Superior temporal gyrus (tissue), 1 donor: ENCODE results near the gene CNKSR2.

ENCODE experiments used
- DNase-seq: peaks from one replicate; pipeline ENCODE4 v3.0.0-alpha.2; 2016; ENCODE audit errors: extremely low spot score

CNKSR2 gene

DNA sequence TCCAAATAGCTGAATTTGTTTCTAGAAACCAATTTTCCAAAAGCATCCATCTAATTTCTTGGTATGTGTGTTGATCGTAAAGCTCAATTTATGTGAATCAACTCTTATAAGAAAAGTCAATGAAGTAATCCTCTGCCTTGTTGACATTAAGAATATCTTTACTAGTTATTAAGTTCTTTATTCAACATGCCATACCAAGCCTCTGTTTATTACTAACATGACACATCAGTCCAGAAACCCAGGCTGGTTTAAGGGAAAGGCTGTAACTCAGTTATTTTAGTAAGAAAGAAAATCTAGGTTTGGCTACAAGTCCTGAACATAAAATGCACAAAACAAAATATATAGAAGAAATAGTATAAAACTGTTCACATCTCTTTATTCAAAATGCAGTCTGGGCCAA is 235.9 kb downstream of the CNKSR2 start:
- DNase-seq, result no peak

DNA sequence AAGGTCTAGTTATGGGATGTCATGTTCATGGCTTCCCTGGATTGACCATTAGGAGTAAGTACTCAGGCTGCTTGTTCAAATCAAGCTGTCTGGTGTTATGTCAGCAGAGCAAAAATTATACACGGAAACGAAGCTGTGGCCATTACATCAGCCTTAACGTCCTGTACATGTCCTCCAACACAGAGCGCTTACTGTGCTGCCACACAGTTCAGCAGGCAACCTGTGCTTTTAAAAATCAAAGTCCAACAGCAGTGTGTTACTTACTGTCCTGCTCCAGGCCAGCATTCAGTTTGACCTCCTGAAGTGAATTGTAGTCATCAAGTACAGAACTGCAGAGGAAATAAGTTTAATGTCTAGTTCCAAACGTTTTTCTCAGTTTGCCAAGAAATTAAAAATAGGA is 237.9 kb downstream of the CNKSR2 start:
- DNase-seq, result no peak

DNA sequence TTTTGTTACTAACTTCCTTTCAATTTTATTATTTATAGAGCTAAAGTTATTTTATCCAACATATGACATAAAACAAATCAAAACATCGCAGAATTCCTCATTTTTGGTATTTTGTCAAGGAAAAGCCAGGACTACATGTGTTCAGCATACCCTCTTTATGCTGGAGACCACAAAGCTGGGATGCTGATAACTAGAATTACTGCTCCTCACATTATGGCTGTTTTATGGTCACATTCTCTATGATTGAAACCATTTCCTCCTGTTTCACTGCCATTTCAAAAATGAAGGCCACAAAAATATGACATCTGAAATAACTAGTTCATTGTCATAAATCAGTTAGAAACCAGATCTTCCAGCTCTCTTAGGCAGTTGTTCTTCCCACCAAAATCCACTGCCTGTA is 242.2 kb downstream of the CNKSR2 start:
- DNase-seq, result no peak

DNA sequence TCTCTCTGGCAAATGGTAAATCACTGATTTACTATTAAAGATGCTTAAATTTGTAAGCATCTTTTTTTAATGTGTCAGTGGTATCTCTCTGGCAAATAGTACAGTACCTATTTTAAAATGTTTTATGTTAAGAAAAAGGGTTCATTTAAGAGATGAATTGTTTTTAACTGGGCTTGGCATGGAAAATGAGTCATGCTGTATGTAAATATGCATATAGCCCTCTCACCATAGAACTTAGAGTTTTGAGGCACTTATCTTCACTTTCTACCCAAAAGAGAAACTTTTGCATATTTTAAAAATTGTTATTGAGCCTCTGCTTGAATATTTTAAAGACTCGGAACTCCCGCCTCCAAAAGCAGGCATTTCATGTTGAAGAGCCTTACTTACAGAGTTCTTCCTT is 246.0 kb downstream of the CNKSR2 start:
- DNase-seq, result no peak

DNA sequence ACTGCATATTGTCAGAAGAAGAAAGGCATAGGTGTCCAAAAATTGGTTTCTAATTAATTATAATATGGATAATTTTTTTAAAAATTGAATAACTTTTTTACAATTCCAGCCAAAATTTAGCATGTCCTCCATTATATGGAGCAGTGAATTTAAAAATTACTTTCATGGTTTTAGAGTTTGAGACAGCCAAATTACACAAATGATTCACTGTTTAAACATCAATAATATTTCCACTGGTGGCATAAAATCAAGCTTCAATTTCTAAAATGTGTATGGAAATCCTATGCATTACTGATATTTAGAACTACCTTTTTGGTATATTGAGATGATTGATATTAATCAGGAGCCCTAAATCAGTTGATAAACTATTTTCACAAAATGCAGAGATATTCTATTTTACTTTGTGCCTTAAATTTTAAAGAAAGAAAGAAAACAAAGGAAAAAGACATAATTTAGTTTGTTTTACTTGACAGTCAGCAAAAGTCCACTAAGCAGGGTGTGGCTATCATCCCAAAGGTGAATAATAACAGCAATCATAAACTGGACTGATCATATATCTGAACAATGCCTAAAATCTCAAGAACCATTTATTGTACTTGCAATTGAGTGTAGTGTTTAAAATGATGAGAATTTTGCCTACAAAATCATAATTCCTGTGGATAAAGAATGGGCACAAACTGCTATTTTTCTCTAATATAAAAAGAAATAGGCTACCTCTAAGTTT is 249.7 kb downstream of the CNKSR2 start:
- no peak for DNase-seq

DNA sequence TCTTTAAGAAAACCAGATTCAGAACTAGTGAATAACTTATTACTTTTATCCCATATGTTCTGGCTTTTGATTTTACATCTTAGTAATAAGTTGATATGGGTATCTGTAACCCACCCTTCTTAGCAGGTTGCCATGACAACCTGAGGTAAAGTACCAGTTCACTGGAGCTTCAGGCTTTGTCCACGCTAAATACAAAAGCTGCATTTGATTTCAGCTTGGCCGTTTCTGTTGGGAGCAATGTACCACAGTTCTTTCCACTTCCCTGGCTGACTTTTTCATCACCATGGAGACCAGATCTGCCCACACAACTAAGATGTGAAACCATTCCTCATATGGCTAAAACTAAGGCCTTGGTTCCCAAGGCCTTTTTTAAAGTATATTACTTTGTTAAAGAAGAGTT is 257.8 kb downstream of the CNKSR2 start:
- peak; percentile 28 for DNase-seq

DNA sequence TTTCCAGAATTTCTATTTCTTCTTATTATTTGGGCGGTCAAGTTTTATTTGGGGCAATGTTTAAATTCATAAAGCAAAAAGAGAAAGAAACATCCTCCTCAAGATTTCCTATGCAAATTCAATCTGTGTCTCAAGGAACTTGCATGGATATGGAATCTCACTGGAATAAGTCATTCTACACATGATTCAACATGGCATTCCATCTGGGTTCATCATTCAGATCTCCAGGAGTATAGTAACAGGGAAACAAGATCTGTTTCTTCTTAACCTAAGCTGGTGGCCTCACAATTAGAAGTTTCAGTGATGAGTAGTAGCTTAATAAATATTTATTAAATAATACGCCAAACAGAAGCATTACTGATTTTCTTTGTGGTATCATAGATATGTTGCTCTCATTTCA is 264.1 kb downstream of the CNKSR2 start:
- no peak for DNase-seq

DNA sequence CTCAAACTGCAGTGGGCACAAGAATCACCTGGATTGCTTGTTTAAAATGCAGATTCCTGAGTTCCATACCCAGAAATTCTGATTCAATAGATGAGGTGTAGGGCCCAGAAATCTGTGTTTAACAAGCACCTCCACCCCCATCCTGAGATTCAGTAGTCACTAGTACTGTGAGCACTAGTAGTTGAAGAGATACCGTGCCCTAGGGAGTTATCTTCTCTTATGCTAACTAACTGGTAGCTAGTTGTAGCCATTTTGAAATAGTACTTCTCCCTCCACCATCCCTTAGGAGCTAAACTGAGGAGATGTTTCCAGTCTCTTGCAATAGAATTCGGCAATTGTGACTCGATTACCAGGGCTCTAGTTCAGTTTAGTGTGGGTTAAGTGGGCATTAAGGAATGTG is 265.6 kb downstream of the CNKSR2 start:
- no peak for DNase-seq

DNA sequence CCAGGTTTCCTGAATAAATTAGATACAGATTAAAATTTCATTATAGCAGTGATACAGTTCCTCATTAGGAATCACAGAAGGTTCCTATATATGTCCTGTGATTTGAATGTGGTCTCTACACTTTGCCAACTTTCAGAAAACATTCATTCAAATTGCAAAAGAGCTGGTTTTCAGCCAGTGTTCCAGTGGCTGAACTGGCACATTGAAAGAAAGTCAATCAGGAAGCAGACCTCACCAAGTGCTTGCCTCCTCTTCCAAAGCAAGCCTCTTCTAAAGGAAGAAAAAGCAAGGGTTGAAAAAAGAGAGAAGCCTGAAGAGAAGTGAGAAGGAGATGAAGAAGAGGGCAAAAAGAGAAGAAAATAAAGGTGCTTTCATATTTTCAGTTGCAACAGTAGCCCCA is 271.2 kb downstream of the CNKSR2 start:
- DNase-seq, result no peak

DNA sequence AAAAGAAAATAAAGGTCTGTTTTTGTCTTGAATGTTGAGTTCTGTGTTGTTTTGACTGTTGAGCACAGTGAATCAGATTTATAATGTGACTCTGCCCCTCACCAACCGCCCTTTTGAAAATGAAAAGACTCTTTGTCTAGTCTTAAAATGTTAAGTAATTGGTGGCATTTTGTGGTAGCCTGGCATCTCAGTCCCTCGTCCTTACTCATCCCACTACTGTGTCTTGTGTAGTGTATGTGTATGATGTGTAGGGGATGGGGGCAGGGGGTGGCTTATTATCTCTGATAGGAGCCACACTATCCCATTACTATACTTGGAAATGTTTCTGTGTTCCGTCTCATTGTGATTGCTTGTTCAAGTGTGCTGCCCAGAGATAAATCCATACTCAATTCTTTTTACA is 271.7 kb downstream of the CNKSR2 start:
- DNase-seq, result no peak

DNA sequence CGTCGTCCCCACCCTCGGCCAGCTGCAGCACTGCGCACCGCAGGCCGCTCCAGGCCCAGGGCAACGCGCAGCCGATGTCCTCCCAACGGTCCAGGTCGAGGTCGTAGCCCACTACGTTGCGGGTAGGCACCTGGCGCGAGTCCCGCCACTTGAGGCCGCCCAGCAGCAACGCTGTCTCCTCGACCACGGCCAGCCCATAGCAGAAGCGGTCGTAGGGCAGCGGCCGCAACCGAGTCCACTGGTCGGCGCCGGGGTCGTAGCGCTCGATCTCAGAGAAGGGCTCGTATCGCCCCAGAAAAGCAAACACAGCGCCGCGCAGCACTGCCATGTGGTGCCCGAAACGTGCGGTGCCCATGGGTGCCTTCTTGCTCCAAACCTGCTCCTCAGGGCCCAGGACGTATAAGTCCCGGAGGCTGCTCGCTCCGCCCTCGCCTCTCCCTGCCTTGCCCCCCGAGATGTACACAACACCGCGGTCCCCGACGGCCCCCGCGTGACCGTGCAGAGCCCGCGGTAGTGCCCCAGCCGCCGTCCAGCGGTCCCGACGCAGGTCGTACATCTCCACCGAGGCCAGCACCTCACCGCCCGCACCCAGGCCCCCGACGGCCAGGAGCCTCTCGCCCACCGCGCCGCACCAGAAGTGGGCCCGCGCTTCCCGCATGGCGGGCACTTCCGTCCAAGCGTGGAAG is 281.8 kb downstream of the CNKSR2 start:
- no peak for DNase-seq

DNA sequence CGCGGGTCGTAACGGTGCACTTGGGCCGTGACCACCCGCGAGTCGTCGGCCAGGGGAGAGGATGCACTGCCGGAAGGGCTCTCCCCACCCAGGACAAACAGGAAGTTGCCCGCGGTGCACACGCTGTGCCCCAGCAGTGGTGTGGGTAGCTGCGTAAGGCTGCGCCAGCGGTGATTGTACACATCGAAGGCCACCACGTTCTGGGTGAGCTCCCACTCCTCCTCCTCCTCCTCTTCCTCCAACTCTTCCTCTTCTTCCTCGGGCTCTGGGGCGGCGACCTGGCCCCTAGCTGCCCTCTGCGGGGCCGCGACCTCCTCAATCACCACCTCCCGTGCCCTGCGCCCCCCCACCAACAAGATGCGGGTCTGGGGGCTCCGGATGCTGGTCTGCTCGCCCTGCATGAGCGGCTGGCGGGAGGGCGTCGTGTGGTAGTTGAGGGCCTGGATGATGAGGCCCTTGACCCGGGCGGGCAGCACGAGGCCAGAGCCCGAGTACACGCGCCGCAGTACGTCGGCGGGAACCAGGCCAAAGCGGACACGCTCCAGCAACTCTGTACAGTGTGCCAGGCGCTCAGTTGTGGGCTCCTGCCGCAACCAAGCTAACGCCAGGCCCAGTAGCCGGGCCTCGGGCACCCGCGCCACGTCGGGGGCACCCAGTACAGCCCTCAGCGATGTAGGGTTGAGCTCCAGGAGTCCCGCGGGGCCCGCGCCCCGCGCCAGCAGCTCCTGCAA is 282.5 kb downstream of the CNKSR2 start:
- DNase-seq, result no peak

DNA sequence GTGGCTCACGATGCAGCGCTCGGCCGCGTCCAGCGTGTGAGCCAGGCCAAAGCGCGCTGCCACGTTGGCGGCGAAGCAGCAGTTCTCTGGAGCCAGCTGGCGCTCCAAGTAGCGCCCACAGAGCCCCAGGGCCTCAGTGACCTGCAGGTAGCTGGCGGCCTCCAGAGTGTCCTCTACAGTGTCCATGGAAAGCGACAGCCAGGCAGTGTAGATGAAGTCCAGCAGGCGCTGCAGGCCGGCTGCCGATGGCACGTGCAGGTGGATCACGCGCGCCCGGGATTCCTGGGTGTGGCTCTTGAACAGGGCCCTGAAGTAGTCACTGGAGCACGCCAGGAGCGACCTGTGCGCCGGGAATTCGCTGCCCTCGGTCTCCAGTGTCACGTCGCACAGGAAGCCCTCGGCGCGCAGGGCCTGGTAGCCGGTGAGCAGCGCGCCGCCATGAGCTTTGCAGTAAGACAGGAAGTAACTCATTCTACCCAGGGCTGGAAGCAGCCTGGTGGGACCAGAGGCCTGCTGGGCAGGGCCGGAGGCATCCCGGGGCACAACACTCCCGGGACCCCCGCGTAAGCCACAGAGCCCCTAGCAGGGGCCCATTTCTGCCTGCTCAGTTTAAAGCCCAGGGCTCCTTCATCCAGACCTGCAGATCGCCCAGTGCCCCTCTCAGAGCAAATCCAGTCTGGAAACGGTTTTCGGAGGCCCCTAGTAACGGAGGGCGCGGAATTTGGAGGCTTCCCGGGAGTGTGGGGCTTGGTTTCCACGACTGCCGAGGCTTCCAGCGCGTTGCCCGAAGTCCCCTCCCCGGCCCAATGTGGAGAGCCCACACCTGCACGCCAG is 283.3 kb downstream of the CNKSR2 start:
- DNase-seq, result no peak

DNA sequence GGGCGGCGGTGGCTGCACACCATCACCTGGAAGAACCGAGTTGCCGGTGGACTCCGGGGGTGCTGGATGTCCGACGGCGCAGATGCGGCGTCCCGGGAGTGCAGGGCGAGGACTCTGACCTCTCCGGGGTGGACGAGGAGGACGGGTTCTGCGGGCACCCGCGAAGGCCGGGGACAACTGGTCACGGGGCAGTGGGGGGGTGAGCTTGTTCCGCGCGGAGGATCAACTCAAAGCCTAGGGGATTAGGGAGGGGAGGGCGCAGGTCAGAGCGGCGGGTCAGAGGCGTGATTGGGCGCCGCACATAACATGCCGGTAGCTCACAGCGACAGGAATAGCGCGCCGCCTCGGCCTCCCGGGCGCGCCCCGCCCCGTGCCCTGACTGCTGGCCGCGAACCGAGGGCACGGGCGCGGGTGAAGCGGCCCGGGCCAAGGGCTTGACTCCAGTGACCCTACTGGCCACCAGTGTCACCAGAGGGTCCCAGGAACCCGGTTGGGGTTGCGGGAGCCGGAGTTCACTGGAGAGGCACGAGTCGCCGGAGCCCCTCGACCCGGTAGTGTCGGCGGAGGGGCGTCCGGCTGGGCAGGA is 284.0 kb downstream of the CNKSR2 start, which contains the start of gene KLHL34:
KLHL34 (minus strand) TSS at position 179 of the 586 bp plus-strand sequence. CDS start 542 bp downstream, outside the sequence.
- DNase-seq, result no peak

DNA sequence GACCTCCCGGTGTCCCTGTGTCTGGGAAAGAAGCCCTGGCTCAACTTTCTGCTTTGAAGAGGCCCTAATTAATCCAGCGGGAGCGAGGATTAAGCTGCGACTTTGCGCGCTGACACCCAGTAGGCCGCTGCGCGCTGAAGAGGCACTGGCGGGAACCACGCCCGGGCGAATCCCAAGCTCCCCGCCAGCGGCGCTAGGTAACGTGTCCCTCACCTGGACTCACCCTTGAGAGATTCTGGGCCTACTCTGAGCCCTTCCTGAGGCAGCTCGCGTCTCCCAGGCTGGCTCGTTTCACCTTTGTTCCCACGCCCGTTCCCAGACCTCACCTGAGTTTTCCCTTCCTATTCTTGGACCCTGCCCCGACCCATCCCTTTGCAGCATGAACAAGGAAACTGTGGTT is 284.5 kb downstream of the CNKSR2 start:
- no peak for DNase-seq

DNA sequence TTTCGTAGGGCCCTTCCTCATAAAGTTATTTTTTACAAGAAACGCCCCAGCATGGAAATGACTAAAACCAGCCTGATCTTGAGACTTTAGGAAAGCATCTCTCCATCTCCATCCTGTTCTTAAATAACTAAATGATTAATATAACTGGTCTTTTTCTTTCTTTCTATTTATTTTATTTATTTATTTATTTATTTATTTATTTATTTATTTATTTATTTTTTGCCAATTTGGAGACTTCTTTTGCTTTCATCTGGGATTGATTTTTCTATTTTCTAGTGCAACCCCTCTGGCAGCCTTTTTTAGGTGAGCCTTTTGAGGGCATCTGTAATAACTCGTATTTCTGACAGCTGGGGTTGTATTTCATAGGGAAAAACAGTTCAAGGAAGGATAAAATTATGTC is 285.1 kb downstream of the CNKSR2 start:
- no peak for DNase-seq

DNA sequence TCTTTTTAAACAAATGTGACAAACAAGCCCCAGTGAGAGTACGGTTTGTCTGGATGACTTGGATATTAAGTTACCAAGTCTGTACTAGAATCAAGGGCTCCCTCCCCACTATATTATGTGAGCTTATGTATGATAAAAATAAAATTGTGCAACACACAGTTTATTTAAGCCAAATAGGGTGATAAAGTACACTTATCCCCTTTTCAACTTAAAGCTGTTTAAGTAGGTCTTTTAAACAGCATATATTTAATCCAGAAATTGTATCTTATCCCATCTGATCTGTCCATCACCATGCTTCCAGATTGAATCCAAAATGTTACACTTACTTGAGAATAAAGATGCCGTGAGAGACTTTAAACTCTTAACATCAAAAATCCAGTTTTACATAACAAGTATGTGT is 285.9 kb downstream of the CNKSR2 start:
- no peak for DNase-seq

DNA sequence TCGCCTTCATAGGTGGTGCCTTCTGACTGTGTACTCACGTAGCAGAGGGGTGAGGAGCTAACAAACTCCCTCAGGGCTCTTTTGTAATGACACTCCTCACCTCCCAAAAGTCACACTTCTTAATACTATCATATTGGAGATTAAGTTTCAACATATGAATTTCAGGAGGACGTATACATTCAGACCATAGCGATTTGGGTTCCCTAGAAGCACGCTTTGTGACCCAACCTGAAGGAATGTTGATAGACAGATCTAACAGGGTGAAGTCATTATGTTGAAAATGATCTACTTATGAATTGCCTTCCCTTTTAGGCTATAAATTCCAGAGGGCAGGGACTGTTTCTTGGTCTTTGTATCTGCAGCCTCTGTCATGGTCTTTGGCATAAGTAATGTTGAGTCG is 287.1 kb downstream of the CNKSR2 start:
- no peak for DNase-seq

DNA sequence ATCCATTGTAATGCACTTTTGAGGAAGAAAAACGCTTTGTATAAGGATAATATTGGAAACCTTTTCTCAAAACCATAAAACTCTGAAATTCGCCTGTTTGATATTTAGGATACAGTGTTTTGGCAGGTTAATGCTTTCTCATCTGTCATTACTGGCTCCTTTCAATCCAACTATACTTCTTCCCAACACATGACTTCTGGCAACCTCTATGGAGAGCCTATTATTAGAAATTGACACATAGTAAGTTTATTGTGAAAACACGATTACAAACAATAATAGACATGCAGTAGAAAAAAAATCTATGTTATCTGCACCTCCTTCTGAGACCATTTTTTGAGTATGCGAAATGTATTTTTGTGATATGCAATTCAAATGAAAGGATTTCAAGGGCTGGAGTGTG is 288.5 kb downstream of the CNKSR2 start:
- DNase-seq, result no peak

DNA sequence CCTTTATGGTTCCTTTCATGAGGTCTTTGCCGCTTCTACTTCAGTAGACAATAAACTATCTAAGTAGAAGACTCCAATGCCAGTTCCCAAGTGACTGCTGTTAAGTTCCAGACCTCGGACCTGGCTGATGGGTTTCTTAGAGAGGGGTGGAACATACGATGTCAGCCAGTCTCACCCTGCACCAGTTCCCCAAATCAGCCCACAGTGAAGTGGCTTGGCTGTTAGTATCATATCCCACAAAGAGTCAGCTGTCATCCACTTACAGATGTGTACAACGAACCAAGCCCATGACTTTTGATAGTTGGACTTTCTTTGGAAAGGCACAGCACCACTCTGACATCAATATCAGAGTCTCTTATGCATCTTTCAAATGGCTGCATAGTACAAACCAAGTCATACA is 292.0 kb downstream of the CNKSR2 start:
- DNase-seq, result no peak

DNA sequence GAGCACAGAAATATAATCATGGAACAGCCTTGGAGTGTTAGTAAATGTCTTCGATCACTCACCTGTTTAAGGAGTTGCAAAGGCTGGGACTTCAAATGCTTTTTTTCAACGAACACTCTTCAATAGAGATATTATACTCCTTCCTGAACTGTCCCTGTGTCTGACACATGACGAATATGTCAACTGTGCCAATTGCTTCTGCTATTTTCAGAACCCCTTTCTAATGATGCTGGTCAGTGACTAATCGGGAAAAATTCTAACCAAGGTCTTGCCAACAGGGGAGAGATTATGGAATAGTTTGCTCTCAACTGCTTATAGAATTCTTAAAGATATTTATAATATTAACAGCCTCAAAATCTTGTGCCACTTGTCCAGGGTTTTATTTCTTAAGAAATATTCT is 292.5 kb downstream of the CNKSR2 start:
- no peak for DNase-seq
